Right atrium auricular region (tissue), 2 donors: ENCODE results near the gene DARS1. TPM values are rescaled to one million over a fixed set of nuclear protein-coding genes. Genes with fewer than 3 reads are reported as not detected.

Experiments used
- DNase-seq: peaks from one replicate; pipeline ENCODE4 v3.0.0-alpha.2; 2019; ENCODE audit warnings: low spot score
- H3K27ac ChIP-seq, 2 donors: fragments of 200-600 bp; sonication (generic); 1 replicate in 1 of 2; 2 replicates in 1 of 2; pipeline ENCODE4 v1.5.1; 2016 to 2019
- H3K27me3 ChIP-seq, 2 donors: fragments of 200-600 bp; sonication (generic); one replicate each; pipeline versions ENCODE4 v1.5.1 to v1.6.0; 2017 to 2019
- H3K36me3 ChIP-seq: fragments of 200-600 bp; sonication (generic); one replicate; pipeline ENCODE4 v1.5.1; 2016
- H3K4me1 ChIP-seq, 2 donors: fragments of 200-600 bp; sonication (generic); one replicate each; pipeline versions ENCODE4 v1.5.1 to v1.6.0; 2017 to 2019
- H3K4me3 ChIP-seq, 2 donors: fragments of 200-600 bp; sonication (generic); 1 replicate in 1 of 2; 2 replicates in 1 of 2; pipeline ENCODE4 v1.5.1; 2017 to 2019; ENCODE audit warnings: mild to moderate bottlenecking in 1 of 2, moderate library complexity in 1 of 2
- H3K9me3 ChIP-seq, 2 donors: fragments of 200-600 bp; sonication (generic); one replicate each; pipeline ENCODE4 v1.5.1; 2019
- total RNA-seq, 2 donors: library from RNA; depleted of rRNA; stranded (reverse); fragments of >200 nt; gene quantifications; one replicate each; pipeline ENCODE4 v1.1.0, GENCODE V29; 2016
- TF ChIP-seq, protein P1 (sequence below), 2 donors: fragments of 200-600 bp; sonication (generic); IDR thresholded peaks; one replicate each; pipeline ENCODE4 v1.5.1; 2019; ENCODE audit warnings: antibody characterized with exemption in 2 of 2

Gene DARS1
- total RNA-seq, 2 donors from 2014 or later = 42.4 to 57.8 TPM

DNA sequence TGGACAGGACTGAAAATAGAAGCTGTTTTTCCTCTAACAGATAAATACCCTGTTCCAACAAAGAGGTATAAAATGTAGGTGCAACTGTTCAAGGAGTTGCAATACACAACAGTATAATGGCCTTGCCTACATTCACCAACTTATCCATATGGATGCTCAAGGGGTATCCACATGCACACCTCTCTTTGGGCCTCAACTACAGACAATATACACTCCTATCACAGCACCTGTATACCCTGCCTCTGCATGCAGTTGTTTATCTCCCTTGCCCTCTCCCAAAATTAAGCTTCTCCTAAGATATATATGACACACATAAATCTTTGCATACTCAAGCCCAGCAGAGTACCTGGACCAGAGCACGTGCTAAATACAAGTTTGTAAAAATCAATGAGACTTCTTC lies 37.3 kb downstream of the DARS1 start:
- Histone ChIP-seq H3K27me3 (no peaks in the 10 kb centered on the region), H3K27ac (no peak overlapping the region), H3K4me1 (peaks cover 0 to 17% of the 10 kb centered on the region in 2 donors), H3K4me3 (no peak overlapping the region), H3K36me3 (no peaks in the 10 kb centered on the region), H3K9me3 (no peaks in the 10 kb centered on the region)
- TF ChIP-seq, protein P1, sequence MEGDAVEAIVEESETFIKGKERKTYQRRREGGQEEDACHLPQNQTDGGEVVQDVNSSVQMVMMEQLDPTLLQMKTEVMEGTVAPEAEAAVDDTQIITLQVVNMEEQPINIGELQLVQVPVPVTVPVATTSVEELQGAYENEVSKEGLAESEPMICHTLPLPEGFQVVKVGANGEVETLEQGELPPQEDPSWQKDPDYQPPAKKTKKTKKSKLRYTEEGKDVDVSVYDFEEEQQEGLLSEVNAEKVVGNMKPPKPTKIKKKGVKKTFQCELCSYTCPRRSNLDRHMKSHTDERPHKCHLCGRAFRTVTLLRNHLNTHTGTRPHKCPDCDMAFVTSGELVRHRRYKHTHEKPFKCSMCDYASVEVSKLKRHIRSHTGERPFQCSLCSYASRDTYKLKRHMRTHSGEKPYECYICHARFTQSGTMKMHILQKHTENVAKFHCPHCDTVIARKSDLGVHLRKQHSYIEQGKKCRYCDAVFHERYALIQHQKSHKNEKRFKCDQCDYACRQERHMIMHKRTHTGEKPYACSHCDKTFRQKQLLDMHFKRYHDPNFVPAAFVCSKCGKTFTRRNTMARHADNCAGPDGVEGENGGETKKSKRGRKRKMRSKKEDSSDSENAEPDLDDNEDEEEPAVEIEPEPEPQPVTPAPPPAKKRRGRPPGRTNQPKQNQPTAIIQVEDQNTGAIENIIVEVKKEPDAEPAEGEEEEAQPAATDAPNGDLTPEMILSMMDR (IDR thresholded peaks at IDR 0.05) = no peak
- no peak for DNase-seq

DNA sequence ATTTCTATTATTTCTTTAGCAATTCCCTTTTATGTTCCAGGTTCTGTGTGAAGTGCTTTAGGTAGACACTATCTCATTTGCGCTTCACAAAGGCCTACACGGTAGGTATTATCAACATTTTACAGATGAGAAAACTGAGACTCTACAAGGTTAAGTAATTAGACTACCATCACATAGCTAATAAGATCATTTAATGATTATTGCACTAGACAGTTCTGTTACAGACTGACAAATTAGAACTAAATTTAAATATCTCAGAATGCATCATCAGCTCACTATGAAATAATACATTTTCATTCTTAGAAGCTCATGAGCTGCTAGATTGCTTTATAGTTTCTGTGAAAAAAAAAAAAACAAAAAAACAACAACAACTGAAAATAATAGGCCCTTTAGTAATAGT lies 37.9 kb downstream of the DARS1 start:
- H3K4me3 ChIP-seq = no peak overlapping the region
- H3K4me1 ChIP-seq = peaks cover 0 to 17% of the 10 kb centered on the region in 2 donors
- no peaks in the 10 kb centered on the region for H3K9me3 ChIP-seq
- H3K36me3 ChIP-seq = peaks cover 4% of the 10 kb centered on the region
- H3K27me3 ChIP-seq = no peaks in the 10 kb centered on the region
- no peak overlapping the region for H3K27ac ChIP-seq
- TF ChIP-seq, protein P1 (IDR thresholded peaks at IDR 0.05) = no peak
- DNase-seq = no peak

DNA sequence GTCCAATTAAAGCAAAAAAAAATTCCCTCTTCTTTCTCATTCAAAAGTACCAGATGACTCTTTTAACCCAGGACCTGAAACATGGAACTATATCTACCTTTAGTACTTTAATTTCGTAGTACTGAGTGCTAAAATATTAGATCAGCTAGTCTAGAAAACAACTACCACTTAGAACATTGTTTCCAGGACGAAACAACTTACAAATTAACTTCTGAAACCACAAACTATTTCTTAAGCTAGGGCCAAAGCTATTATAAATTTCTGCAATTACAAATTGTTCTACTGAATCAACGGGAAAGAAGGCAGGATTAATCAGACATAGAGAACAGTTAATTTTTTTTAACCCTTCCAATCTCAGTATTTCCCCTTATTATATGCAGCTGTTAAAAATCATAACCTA lies 39.9 kb downstream of the DARS1 start:
- Histone ChIP-seq H3K9me3 (no peaks in the 10 kb centered on the region), H3K4me1 (peaks cover 0 to 11% of the 10 kb centered on the region in 2 donors), H3K4me3 (no peak overlapping the region), H3K27me3 (no peaks in the 10 kb centered on the region), H3K27ac (no peak overlapping the region), H3K36me3 (peaks cover 5% of the 10 kb centered on the region)
- TF ChIP-seq, protein P1 (IDR thresholded peaks at IDR 0.05) = no peak
- no peak for DNase-seq

DNA sequence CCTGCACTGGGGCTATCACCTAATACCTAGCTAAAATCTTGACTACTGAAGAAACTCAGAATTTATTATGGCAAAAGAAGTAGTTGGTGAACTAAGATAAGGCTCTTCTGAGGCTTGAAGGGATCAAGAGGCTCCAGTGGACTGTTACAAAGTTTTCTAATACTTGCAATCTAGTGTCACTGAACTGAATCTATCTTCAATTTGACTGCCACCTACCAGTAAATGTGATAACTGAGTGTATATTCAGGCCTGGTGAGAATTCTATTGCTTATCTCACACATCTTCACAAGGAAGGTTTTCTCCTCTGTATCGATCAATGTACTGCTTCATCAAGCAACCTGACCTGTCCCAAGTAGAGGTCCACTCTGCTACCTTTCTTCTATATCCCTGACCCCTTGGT lies 40.8 kb downstream of the DARS1 start:
- TF ChIP-seq, protein P1 (IDR thresholded peaks at IDR 0.05) = no peak
- no peaks in the 10 kb centered on the region for H3K27me3 ChIP-seq
- no peak for DNase-seq
- H3K27ac ChIP-seq = no peak overlapping the region
- peaks cover 0 to 5% of the 10 kb centered on the region in 2 donors for H3K4me1 ChIP-seq
- H3K9me3 ChIP-seq = no peaks in the 10 kb centered on the region
- no peak overlapping the region for H3K4me3 ChIP-seq
- peaks cover 5% of the 10 kb centered on the region for H3K36me3 ChIP-seq

DNA sequence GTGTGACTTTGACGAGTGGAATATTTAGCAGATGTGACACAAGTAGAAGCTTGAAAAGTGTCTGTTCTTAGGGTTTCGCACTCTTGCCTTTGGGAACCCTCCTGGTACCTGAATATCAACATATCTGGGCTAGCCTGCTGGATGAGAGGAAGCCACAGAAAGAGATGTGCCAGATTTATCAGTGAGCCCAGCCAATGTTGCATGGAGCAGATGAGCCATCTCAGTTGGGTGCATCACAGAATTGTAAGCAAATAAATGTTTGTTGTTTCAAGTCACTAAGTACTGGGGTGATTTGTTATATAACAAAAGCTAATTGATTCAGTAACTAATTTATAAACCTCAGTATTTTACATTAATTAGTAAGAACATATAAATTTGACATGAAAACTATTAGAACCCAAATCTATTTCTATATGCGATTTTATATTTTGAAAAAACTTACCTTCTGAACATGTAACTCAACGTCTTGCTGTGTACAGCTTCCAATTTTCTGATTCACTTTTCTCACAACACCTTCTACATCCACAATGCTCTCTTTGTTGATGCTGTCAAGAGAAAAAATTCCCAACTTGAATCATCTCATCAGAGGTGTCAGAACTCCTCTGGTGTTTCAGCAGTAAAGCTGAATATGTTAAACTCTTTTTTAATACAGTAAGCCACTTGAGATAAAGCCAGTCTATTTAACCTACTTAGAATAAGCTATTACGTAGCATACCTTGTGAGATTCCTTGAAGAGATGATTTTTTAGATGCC lies 42.3 kb downstream of the DARS1 start:
- DNase-seq = no peak
- no peaks in the 10 kb centered on the region for H3K4me1 ChIP-seq
- H3K36me3 ChIP-seq = peaks cover 5% of the 10 kb centered on the region
- no peaks in the 10 kb centered on the region for H3K9me3 ChIP-seq
- H3K4me3 ChIP-seq = no peak overlapping the region
- no peaks in the 10 kb centered on the region for H3K27me3 ChIP-seq
- no peak overlapping the region for H3K27ac ChIP-seq
- TF ChIP-seq, protein P1 (IDR thresholded peaks at IDR 0.05) = no peak

DNA sequence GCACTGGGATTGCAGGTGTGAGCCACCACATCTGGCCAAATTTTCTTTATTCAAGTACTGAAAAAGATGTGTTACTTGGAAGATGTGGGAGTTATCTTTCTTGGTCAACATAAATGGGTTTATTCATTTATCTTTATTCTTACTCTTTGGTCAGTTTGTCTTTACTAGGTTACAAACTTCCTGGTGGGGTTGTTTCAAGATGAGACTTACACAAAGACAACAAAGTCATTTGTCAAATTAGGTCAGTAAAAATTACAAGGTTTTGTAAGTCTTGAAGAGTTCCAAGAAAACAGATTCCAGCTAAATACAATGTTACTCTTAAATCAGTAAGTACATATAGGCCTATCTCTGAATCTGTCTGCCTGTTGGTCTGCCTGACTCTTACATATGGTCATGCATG lies 48.9 kb downstream of the DARS1 start:
- H3K27me3 ChIP-seq = no peaks in the 10 kb centered on the region
- H3K9me3 ChIP-seq = no peaks in the 10 kb centered on the region
- DNase-seq = no peak
- H3K36me3 ChIP-seq = peaks cover 13% of the 10 kb centered on the region
- no peak overlapping the region for H3K27ac ChIP-seq
- H3K4me3 ChIP-seq = no peak overlapping the region
- no peaks in the 10 kb centered on the region for H3K4me1 ChIP-seq
- TF ChIP-seq, protein P1 (IDR thresholded peaks at IDR 0.05) = no peak
